CD4-positive, alpha-beta memory T cell (primary cell): ENCODE data around the gene RAD9A. TPM values are rescaled to one million over a fixed set of nuclear protein-coding genes. Genes with fewer than 3 reads are reported as not detected.

Source experiments
- CTCF ChIA-PET: fragments of 350-600 bp; sonication (Branson Sonifier 250); formaldehyde crosslinking; loops from one replicate; lab custom pipeline; 2021; ENCODE audit warnings: inconsistent platforms; ENCODE audit not compliant: partially characterized antibody; lab: Charles Lee
- POLR2A ChIA-PET: fragments of 350-600 bp; sonication (Branson Sonifier 250); formaldehyde crosslinking; loops from one replicate; lab custom pipeline; 2021; ENCODE audit not compliant: partially characterized antibody; lab: Charles Lee
- DNase-seq, 5 donors: peaks; one replicate each; pipeline versions ENCODE4 v3.0.0 to v3.0.0-alpha.2; 2020 to 2022; ENCODE audit warnings: mixed read lengths in 1 of 5
- H3K27ac ChIP-seq: one replicate; pipeline ENCODE4 v1.7.0; 2013; ENCODE audit warnings: low read depth, low read length
- H3K27me3 ChIP-seq: 2 replicates; pipeline ENCODE4 v1.7.0; 2013; ENCODE audit warnings: mild to moderate bottlenecking, low read length, moderate library complexity; ENCODE audit not compliant: insufficient read depth
- H3K36me3 ChIP-seq: 2 replicates; pipeline ENCODE4 v1.7.0; 2013; ENCODE audit warnings: mild to moderate bottlenecking, low read length, moderate library complexity; ENCODE audit not compliant: insufficient read depth
- H3K4me1 ChIP-seq: 2 replicates; pipeline ENCODE4 v1.7.0; 2013; ENCODE audit warnings: mild to moderate bottlenecking, low read length, moderate library complexity; ENCODE audit not compliant: insufficient read depth
- H3K4me3 ChIP-seq, 2 donors: one replicate each; pipeline ENCODE4 v1.7.0; 2013; ENCODE audit warnings: low read length in 2 of 2, mild to moderate bottlenecking in 1 of 2
- H3K9me3 ChIP-seq, 2 donors: one replicate each; pipeline ENCODE4 v1.7.0; 2013; ENCODE audit warnings: low read length in 2 of 2, control low read depth in 1 of 2; ENCODE audit not compliant: control insufficient read depth in 1 of 2
- H3K27ac Mint-ChIP-seq, 7 donors: one replicate each; pipeline ENCODE4 v1.8.0; 2020 to 2021; ENCODE audit warnings: mixed read lengths in 7 of 7, mild to moderate bottlenecking in 6 of 7, inconsistent platforms in 3 of 7, moderate library complexity in 3 of 7
- H3K27me3 Mint-ChIP-seq, 2 donors: one replicate each; pipeline ENCODE4 v1.8.0; 2020 to 2021; ENCODE audit warnings: mixed read lengths in 2 of 2
- H3K36me3 Mint-ChIP-seq, 2 donors: one replicate each; pipeline ENCODE4 v1.8.0; 2020 to 2021; ENCODE audit warnings: mixed read lengths in 2 of 2, inconsistent platforms in 1 of 2, mild to moderate bottlenecking in 1 of 2
- H3K4me1 Mint-ChIP-seq, 4 donors: one replicate each; pipeline ENCODE4 v1.8.0; 2020 to 2021; ENCODE audit warnings: mixed read lengths in 4 of 4, mild to moderate bottlenecking in 1 of 4
- H3K4me3 Mint-ChIP-seq, 8 donors: one replicate each; pipeline ENCODE4 v1.8.0; 2020 to 2021; ENCODE audit warnings: mixed read lengths in 8 of 8, mild to moderate bottlenecking in 7 of 8, moderate library complexity in 6 of 8, inconsistent platforms in 3 of 8
- H3K9me3 Mint-ChIP-seq, 8 donors: one replicate each; pipeline ENCODE4 v1.8.0; 2020 to 2021; ENCODE audit warnings: mixed read lengths in 8 of 8, mild to moderate bottlenecking in 5 of 8, inconsistent platforms in 3 of 8, moderate library complexity in 1 of 8
- intact Hi-C: fragments of 100-400 bp; cut with micrococcal nuclease; formaldehyde crosslinking; loops from one replicate; pipeline ENCODE4 v1.15.1; 2023
- polyA plus RNA-seq, 2 donors: library from polyadenylated mRNA; unstranded; fragments of 300-500 nt; fragmentation: Illumina TruSeq; gene quantifications; one replicate each; pipeline ENCODE4 v1.2.3, GENCODE V29; 2021
- total RNA-seq, 2 experiments: library from RNA; stranded (reverse); gene quantifications; one replicate each; pipeline ENCODE4 v1.2.3, GENCODE V29; 2021

The RAD9A gene
- total and polyA plus RNA-seq, 4 experiments from 2014 or later: 6.7 to 55.9 (median 30.0) TPM

DNA sequence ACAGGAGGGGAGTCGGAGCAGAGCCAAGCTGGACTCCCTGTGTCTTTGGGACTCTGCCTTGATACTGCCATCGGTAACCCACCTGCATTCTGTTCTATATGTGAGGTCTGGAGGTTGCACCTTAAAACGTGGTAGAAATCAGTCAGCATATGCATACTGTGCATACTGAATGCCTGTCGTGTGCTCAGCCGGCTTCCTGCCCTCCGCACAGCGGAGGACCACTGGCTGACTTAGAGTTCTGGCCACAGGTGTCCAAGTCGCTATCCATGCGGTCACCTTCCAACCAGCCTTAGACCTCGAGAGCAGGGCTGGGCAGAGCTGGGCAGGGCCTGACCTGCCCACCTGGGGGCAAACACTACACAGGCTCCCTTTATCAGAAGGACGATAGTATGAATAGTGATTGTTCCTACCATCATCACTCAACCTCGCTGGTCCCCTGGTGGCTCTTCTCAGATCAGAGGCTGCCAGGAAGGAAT, 15.9 kb downstream of the RAD9A start:
- intact Hi-C loops: no loop called here
- H3K27me3 ChIP-seq: no peaks in the 10 kb centered on the region
- peaks cover 22% of the 10 kb centered on the region for H3K36me3 ChIP-seq
- peak overlapping the region; percentile 33 to 77 for H3K4me3 ChIP-seq
- H3K27ac Mint-ChIP-seq: peak overlapping the region; percentile 82 to 98 (median 93)
- DNase-seq: no peak
- H3K27ac ChIP-seq: peak overlapping the region; percentile 81
- peaks cover 88% of the 10 kb centered on the region for H3K4me1 ChIP-seq
- H3K9me3 Mint-ChIP-seq: peaks cover 0 to 1% (median 0%) of the 10 kb centered on the region in 8 donors
- H3K4me3 Mint-ChIP-seq: peak overlapping the region; percentile 85 to 100 (median 94)
- H3K4me1 Mint-ChIP-seq: peaks cover 47 to 97% (median 63%) of the 10 kb centered on the region in 4 donors
- ChIA-PET CTCF (interaction anchor here (0.9 to 3.4 kb wide), 8 partner anchors 9 to 77 kb away, joined by 3 to 21 read pairs (median 4); partner anchors contain the start of genes PTPRCAP, RPS6KB2 and TMEM134), POLR2A (interaction anchor here (0.5 to 21.5 kb wide), 25 partner anchors 10 to 195 kb away, joined by 3 to 2262 read pairs (median 5); partner anchors contain the start of genes AIP, CARNS1, CDK2AP2 and CLCF1)
- no peaks in the 10 kb centered on the region for H3K27me3 Mint-ChIP-seq
- H3K9me3 ChIP-seq: no peaks in the 10 kb centered on the region
- peaks cover 20 to 35% of the 10 kb centered on the region in 2 donors for H3K36me3 Mint-ChIP-seq

DNA sequence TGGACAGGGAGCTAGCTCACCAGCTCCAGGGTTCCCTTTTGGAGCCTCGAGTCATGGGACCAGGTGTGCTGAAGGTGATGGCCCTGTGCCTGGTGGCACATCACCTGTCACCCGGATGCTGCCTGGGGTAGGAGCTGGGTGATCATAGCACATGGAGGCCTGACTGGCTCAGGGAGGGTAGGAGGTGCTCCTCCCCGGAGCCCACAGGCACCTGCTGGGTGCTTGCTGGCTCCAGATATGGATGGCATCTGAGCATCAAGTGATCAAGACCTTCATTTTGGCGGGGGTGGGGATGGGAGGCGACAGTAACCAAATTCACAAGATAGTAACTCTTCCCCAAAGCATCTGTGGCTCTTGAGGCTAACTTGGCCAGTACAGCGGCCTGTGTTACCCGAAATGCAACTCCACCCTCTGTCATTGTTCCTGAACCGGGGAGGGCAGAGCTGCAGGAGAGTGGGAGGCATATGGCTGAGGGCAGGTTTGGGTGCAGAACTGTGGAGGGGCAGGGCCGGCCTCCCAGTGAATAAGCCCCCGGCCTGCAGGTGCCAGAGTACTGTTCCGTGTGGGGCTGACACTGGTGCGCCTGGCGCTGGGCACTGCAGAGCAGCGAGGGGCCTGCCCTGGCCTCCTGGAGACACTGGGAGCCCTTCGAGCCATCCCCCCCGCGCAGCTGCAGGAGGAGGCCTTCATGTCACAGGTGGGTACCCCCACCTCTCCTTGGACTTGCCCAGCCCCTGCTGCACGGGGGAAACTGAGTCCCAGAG, 16.8 kb downstream of the RAD9A start:
- intact Hi-C loops: loop anchor here (1.0 kb wide), 2 partner anchors 9 to 61 kb away; partner anchors contain the start of gene TMEM134
- H3K36me3 Mint-ChIP-seq: peaks cover 20 to 33% of the 10 kb centered on the region in 2 donors
- DNase-seq: peak in 1 of 5 donors; percentile 58
- peaks cover 49 to 98% (median 67%) of the 10 kb centered on the region in 4 donors for H3K4me1 Mint-ChIP-seq
- Histone ChIP-seq H3K36me3 (peaks cover 22% of the 10 kb centered on the region), H3K27ac (peak overlapping the region; percentile 81), H3K27me3 (no peaks in the 10 kb centered on the region), H3K9me3 (no peaks in the 10 kb centered on the region), H3K4me1 (peaks cover 88% of the 10 kb centered on the region), H3K4me3 (peak overlapping the region; percentile 33 to 77)
- H3K27ac Mint-ChIP-seq: peak overlapping the region; percentile 82 to 98 (median 93)
- no peaks in the 10 kb centered on the region for H3K27me3 Mint-ChIP-seq
- ChIA-PET CTCF (interaction anchor here (0.9 to 3.4 kb wide), 8 partner anchors 8 to 75 kb away, joined by 3 to 21 read pairs (median 4); partner anchors contain the start of genes AIP, PTPRCAP, RPS6KB2 and TMEM134), POLR2A (interaction anchor here (0.5 to 21.5 kb wide), 29 partner anchors 8 to 194 kb away, joined by 3 to 2262 read pairs (median 5); partner anchors contain the start of genes AIP, CARNS1, CLCF1 and CORO1B)
- peaks cover 0 to 2% (median 0%) of the 10 kb centered on the region in 8 donors for H3K9me3 Mint-ChIP-seq
- H3K4me3 Mint-ChIP-seq: peak overlapping the region; percentile 85 to 100 (median 94)

DNA sequence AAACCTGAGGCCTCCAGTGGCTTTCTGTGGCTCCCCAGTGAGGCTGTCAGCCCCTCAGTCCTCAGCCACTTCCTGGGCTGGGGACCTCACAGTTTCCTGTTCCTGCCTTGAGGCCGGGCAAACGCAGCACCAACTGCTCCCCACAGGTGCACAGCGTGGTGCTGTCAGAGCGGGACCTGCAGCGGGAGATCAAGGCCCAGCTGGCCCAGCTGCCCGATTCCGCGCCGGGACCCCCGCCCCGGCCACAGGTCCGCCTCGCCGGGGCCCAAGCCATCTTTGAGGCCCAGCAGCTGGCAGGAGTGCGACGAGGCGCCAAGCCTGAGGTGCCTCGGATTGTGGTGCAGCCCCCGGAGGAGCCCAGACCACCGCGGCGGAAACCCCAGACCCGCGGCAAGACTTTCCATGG, 17.5 kb downstream of the RAD9A start:
- Histone ChIP-seq H3K9me3 (no peaks in the 10 kb centered on the region), H3K36me3 (peaks cover 22% of the 10 kb centered on the region), H3K27ac (peak overlapping the region; percentile 81), H3K4me1 (peaks cover 91% of the 10 kb centered on the region), H3K4me3 (peak overlapping the region; percentile 48 to 77), H3K27me3 (no peaks in the 10 kb centered on the region)
- Mint-ChIP-seq H3K9me3 (peaks cover 0 to 2% (median 0%) of the 10 kb centered on the region in 8 donors), H3K27me3 (no peaks in the 10 kb centered on the region), H3K36me3 (peaks cover 20 to 29% of the 10 kb centered on the region in 2 donors), H3K4me3 (peak overlapping the region; percentile 85 to 100 (median 94)), H3K27ac (peak overlapping the region; percentile 37 to 98 (median 72)), H3K4me1 (peaks cover 49 to 97% (median 67%) of the 10 kb centered on the region in 4 donors)
- ChIA-PET POLR2A (interaction anchor here (0.8 to 21.5 kb wide), 26 partner anchors 9 to 169 kb away, joined by 3 to 2262 read pairs (median 6); partner anchors contain the start of genes AIP, CARNS1, CLCF1 and CORO1B), CTCF (interaction anchor here (1.0 to 3.4 kb wide), 5 partner anchors 9 to 75 kb away, joined by 3 to 21 read pairs (median 4); partner anchors contain the start of genes AIP, PTPRCAP and RPS6KB2)
- peak; percentile 80 to 85 (median 83) for DNase-seq
- intact Hi-C loops: loop anchor here (1.0 kb wide), 2 partner anchors 8 to 60 kb away; partner anchors contain the start of gene TMEM134

DNA sequence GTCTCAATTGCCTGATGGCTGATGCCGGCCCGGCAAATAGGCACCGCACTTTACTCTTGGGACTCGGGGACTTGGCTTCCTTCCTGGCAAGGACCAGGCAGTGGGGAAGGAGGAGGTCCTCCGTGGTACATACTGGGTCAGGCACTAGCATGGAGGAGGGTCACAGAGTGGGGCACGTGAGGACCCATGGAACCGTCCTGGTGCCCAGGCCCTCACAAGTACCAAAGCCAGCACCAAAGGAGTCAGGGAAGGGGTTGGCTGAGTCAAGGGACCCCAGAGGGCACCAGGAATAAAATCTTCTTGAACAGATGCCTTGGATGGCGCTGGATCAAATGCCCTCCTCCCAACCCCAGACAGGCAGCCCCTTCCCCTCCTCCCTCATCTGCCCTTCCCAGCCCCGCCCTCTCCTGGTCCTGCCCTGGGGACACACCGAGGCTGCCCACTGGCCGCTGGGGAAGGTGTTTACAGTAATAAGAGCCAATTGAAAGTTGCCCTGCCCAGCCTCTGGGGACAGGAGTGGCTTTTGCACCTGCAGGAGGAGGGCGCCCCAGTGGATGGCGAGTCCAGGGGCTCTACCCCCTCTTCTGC, 18.1 kb downstream of the RAD9A start:
- Histone ChIP-seq H3K9me3 (no peaks in the 10 kb centered on the region), H3K4me3 (peak overlapping the region; percentile 48 to 77), H3K4me1 (peaks cover 96% of the 10 kb centered on the region), H3K27me3 (no peaks in the 10 kb centered on the region), H3K27ac (peak overlapping the region; percentile 81), H3K36me3 (peaks cover 22% of the 10 kb centered on the region)
- DNase-seq: no peak
- intact Hi-C loops: loop anchor here (1.0 kb wide), 2 partner anchors 7 to 59 kb away; partner anchors contain the start of gene TMEM134
- CTCF ChIA-PET: interaction anchor here (1.0 to 3.4 kb wide), 2 partner anchors 28 to 73 kb away, joined by 4 to 21 read pairs; partner anchors contain the start of genes AIP and PTPRCAP
- Mint-ChIP-seq H3K36me3 (peaks cover 15 to 24% of the 10 kb centered on the region in 2 donors), H3K4me3 (peak overlapping the region; percentile 72 to 97 (median 88)), H3K27me3 (no peaks in the 10 kb centered on the region), H3K9me3 (peaks cover 0 to 2% (median 0%) of the 10 kb centered on the region in 8 donors), H3K4me1 (peaks cover 47 to 92% (median 70%) of the 10 kb centered on the region in 4 donors), H3K27ac (peak overlapping the region; percentile 85 to 98 (median 94))
- POLR2A ChIA-PET: interaction anchor here (1.2 to 21.5 kb wide), 13 partner anchors 9 to 170 kb away, joined by 3 to 2262 read pairs (median 7); partner anchors contain the start of genes AIP, CARNS1, CORO1B and PPP1CA

DNA sequence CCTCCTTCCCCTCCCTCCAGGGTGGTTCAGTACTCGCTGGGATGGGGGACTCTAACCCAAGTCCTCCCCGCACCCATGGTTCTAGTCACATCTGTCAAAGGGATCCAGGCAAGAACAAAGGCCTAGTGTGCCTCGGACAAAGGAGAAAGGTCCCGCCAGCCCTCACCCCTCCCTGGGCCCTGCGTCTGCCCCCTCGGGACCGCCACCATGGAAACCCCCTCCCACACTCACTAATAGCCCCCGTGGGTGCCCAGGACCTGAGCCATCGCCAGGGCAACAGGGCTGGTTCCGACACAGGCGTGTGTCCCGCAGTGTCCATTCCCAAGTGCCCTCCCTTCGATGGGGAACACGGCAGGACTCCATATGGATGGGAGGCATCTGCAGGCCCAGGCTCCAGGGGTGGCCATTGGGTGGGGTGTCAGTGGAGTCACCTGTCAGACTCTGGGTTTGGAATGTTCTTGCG, 18.6 kb downstream of the RAD9A start:
- Mint-ChIP-seq H3K4me3 (peak overlapping the region; percentile 12 to 97 (median 88)), H3K4me1 (peaks cover 47 to 92% (median 73%) of the 10 kb centered on the region in 4 donors), H3K27ac (peak overlapping the region; percentile 78 to 98 (median 94)), H3K36me3 (peaks cover 15 to 19% of the 10 kb centered on the region in 2 donors), H3K27me3 (no peaks in the 10 kb centered on the region), H3K9me3 (peaks cover 0 to 2% (median 0%) of the 10 kb centered on the region in 8 donors)
- Histone ChIP-seq H3K27me3 (no peaks in the 10 kb centered on the region), H3K4me3 (peak overlapping the region in 1 of 2 donors; percentile 77), H3K4me1 (peaks cover 95% of the 10 kb centered on the region), H3K9me3 (no peaks in the 10 kb centered on the region), H3K27ac (peak overlapping the region; percentile 81), H3K36me3 (peaks cover 21% of the 10 kb centered on the region)
- DNase-seq: no peak
- intact Hi-C loops: no loop called here
- ChIA-PET POLR2A (interaction anchor here (1.4 to 31.8 kb wide), 5 partner anchors 10 to 56 kb away, joined by 5 to 2262 read pairs (median 55); partner anchors contain the start of genes CORO1B, PPP1CA, PTPRCAP and RAD9A), CTCF (no interaction called here)
